NCI-H1694 treated with DMSO at 0.1 percent for 48 hours (cell line): ENCODE data around the gene MYMX.
A peak's percentile ranks its signal among the peaks of the same experiment; 100 is the strongest.

Experiments
- DNase-seq: peaks from one replicate; lab custom pipeline; 2025; lab: John Stamatoyannopoulos, UW

Gene MYMX

GRCh38 chr6:44232676-44233566, 16.2 kb downstream of the MYMX start:
- no peak for DNase-seq

GRCh38 chr6:44233567-44234100, 16.9 kb downstream of the MYMX start:
- DNase-seq: no peak

- DNase-seq: peak; percentile 13
Observed at GRCh38 chr6:44234101-44235025, 17.6 kb downstream of the MYMX start.

- no peak for DNase-seq
Observed at GRCh38 chr6:44235269-44235668, 18.5 kb downstream of the MYMX start.

GRCh38 chr6:44235891-44236516, 19.3 kb downstream of the MYMX start:
- DNase-seq: no peak

GRCh38 chr6:44237021-44237812, 20.5 kb downstream of the MYMX start:
- DNase-seq: peak; percentile 69

- DNase-seq: peak; percentile 23
Observed at GRCh38 chr6:44237813-44238433, 21.2 kb downstream of the MYMX start.

- no peak for DNase-seq
Observed at GRCh38 chr6:44238687-44239350, 22.1 kb downstream of the MYMX start.

- no peak for DNase-seq
Observed at GRCh38 chr6:44243345-44243744, 26.6 kb downstream of the MYMX start.

- DNase-seq: no peak
Observed at GRCh38 chr6:44245391-44245911, 28.7 kb downstream of the MYMX start.

GRCh38 chr6:44245912-44246662, 29.4 kb downstream of the MYMX start:
- peak; percentile 26 for DNase-seq

- peak; percentile 89 for DNase-seq
Observed at GRCh38 chr6:44246663-44247337, 30.1 kb downstream of the MYMX start, which contains the start of gene HSP90AB1. Gene HSP90AB1, plus strand, starts transcription at chr6:44247101. Its CDS starts 1,529 bp downstream, at chr6:44248630.

GRCh38 chr6:44247338-44248302, 30.9 kb downstream of the MYMX start:
- DNase-seq: no peak

GRCh38 chr6:44248579-44248978, 31.9 kb downstream of the MYMX start:
- DNase-seq: no peak

GRCh38 chr6:44249082-44249748, 32.5 kb downstream of the MYMX start:
- DNase-seq: no peak

GRCh38 chr6:44250067-44250717, 33.5 kb downstream of the MYMX start:
- DNase-seq: no peak
